Measurements from ENCODE around the gene SPACA5B. TPM values are rescaled to one million over a fixed set of nuclear protein-coding genes. Genes with fewer than 3 reads are reported as not detected.
"Not testable (repeated sequence)": the region's sequence is repeated elsewhere in the genome, so short reads cannot be mapped to it uniquely, and the experiment has no call there.

Gene SPACA5B
- total RNA-seq, 1 donor from 2014 or later = not detected

DNA sequence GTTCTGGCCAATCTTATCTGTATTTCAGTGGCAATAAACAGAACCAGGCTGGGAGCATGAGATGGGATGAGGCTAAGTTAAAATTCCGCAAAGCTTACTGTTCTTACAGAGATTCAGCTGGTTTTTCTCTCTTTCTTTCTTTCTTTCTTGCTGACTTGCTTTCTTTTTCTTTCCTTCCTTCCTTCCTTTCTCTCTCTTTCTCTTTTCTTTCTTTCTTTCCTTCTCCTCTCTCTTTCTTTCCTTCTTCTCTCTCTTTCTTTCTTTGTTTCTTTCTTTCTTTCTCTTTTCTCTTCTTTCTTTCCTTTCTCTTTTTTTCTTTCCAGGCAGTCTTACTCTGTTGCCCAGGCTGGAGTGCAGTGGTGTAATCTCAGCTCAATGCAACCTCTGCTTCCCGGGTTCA lies 24.4 kb downstream of the SPACA5B start:
- Histone ChIP-seq H3K27ac (no peak overlapping the region), H3K27me3 (no peaks in the 10 kb centered on the region), H3K36me3 (no peaks in the 10 kb centered on the region), H3K9me3 (no peaks in the 10 kb centered on the region), H3K4me1 (no peaks in the 10 kb centered on the region), H3K4me3 (no peak overlapping the region)
- ATAC-seq (no peak), DNase-seq (no peak)
- TF ChIP-seq, protein P1, sequence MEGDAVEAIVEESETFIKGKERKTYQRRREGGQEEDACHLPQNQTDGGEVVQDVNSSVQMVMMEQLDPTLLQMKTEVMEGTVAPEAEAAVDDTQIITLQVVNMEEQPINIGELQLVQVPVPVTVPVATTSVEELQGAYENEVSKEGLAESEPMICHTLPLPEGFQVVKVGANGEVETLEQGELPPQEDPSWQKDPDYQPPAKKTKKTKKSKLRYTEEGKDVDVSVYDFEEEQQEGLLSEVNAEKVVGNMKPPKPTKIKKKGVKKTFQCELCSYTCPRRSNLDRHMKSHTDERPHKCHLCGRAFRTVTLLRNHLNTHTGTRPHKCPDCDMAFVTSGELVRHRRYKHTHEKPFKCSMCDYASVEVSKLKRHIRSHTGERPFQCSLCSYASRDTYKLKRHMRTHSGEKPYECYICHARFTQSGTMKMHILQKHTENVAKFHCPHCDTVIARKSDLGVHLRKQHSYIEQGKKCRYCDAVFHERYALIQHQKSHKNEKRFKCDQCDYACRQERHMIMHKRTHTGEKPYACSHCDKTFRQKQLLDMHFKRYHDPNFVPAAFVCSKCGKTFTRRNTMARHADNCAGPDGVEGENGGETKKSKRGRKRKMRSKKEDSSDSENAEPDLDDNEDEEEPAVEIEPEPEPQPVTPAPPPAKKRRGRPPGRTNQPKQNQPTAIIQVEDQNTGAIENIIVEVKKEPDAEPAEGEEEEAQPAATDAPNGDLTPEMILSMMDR (IDR thresholded peaks at IDR 0.05) = no peak
- intact Hi-C loops (cut with DNase I) = no loop called here

DNA sequence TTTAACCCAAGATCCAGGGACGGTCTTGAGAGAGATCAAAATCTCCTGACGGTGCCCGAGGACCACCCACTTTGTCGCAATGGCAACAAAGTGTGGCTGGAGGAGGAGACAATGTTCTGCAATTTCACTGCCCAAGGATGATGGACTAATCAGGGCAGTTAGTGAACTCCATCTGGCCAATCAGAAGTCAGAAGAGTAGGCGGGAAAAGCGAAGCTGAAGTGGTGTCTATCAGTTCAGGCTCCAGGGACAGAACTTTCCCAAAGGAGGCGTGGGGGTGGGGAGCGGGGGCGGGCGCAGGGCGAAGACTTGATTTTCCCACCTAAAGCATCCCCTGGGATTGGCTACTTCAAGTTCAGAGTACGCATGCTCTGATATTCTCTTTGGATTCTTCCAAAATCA lies 25.6 kb downstream of the SPACA5B start:
- Histone ChIP-seq H3K36me3 (no peaks in the 10 kb centered on the region), H3K4me3 (no peak overlapping the region), H3K27me3 (no peaks in the 10 kb centered on the region), H3K9me3 (no peaks in the 10 kb centered on the region), H3K4me1 (no peaks in the 10 kb centered on the region), H3K27ac (no peak overlapping the region)
- DNase-seq (no peak), ATAC-seq (no peak)
- TF ChIP-seq, protein P1 (IDR thresholded peaks at IDR 0.05) = no peak
- intact Hi-C loops (cut with DNase I) = no loop called here

DNA sequence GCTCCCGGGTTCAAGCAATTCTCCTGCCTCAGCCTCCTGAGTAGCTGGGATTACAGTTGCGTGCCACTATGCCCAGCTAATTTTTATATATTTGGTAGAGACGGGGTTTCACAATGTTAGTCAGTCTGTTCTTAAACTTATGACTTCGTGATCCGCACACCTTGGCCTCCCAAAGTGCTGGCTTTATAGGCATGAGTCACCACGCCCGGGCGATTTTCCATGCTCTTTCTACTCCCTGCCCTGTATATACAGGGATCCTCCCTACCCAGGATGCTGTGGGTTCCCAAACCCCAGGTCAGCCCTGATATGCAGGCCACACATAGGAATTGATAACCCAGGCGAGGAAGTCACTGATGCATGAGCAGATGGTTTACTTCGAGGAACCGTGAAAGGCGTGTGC lies 34.8 kb downstream of the SPACA5B start:
- H3K9me3 ChIP-seq = no peaks in the 10 kb centered on the region
- intact Hi-C loops (cut with DNase I) = no loop called here
- no peak for ATAC-seq
- H3K27me3 ChIP-seq = no peaks in the 10 kb centered on the region
- H3K36me3 ChIP-seq = no peaks in the 10 kb centered on the region
- no peak overlapping the region for H3K27ac ChIP-seq
- H3K4me3 ChIP-seq = no peak overlapping the region
- TF ChIP-seq, protein P1 (IDR thresholded peaks at IDR 0.05) = no peak
- DNase-seq = no peak
- no peaks in the 10 kb centered on the region for H3K4me1 ChIP-seq

DNA sequence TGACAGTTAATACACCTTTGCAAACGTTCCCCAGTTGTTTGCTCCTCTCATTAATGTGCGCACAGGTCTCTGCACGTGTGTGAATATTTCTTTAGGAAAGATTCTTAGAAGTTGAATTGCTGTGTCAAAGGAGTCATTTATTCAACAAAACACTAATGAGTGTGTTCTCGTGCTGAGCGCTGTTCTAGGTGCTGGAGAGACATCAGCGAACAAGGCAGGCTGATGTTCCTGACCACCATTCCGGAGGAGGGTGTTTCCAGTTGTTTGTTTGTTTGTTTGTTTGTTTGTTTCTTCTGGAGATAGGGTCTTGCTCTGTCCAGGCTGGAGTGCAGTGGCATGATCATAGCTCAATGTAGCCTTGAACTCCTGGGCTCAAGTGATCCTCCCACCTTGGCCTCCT lies 35.9 kb downstream of the SPACA5B start:
- H3K36me3 ChIP-seq; intact Hi-C loops (cut with DNase I); ATAC-seq; H3K9me3 ChIP-seq; H3K4me1 ChIP-seq; H3K27ac ChIP-seq; H3K4me3 ChIP-seq; DNase-seq; H3K27me3 ChIP-seq: not testable (repeated sequence)

DNA sequence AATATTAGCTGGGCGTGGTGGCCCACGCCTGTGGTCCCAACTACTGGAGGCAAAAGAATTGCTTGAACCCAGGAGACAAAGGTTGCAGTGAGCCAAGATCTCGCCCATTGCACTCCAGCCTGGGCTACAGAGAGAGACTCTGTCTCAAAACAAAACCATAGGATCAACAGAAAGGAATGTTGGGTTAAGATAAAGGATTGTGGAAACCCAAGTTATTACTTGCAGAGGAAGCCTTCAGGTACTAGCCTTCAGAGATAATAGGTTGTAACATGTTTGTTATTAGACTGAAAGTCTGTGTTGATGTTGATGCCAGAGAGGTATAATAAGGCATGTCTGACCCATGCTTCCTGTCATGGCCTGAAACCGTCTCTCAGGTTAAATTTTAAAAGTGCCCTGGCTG lies 49.3 kb downstream of the SPACA5B start:
- DNase-seq = no peak
- TF ChIP-seq, protein P1 (IDR thresholded peaks at IDR 0.05) = no peak
- Histone ChIP-seq H3K36me3 (no peaks in the 10 kb centered on the region), H3K4me3 (no peak overlapping the region), H3K27ac (no peak overlapping the region), H3K27me3 (no peaks in the 10 kb centered on the region), H3K9me3 (no peaks in the 10 kb centered on the region), H3K4me1 (no peaks in the 10 kb centered on the region)
- intact Hi-C loops (cut with DNase I) = no loop called here
- ATAC-seq = no peak

DNA sequence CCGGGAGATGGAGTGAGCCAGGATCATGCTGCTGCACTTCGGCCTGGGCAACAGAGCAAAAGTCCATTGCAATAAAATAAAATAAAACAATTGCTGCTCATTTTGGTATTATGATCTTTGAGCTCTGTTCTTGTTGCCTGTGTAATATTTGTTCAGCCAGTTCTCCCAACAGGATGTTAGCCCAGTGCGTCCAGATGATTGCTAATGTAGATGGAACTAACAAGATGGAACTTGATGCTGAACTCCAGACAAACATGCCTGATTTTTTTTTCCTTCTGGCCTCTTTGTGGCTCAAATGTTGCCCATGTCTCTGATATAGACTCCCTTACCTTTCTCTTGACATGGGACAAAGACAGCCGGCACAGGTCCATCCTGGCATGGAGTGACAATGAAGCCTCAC lies 50.4 kb downstream of the SPACA5B start:
- DNase-seq (no peak), ATAC-seq (no peak)
- Histone ChIP-seq H3K36me3 (no peaks in the 10 kb centered on the region), H3K9me3 (no peaks in the 10 kb centered on the region), H3K4me3 (no peak overlapping the region), H3K27ac (no peak overlapping the region), H3K27me3 (no peaks in the 10 kb centered on the region), H3K4me1 (no peaks in the 10 kb centered on the region)
- intact Hi-C loops (cut with DNase I) = no loop called here
- TF ChIP-seq, protein P1 (IDR thresholded peaks at IDR 0.05) = no peak

DNA sequence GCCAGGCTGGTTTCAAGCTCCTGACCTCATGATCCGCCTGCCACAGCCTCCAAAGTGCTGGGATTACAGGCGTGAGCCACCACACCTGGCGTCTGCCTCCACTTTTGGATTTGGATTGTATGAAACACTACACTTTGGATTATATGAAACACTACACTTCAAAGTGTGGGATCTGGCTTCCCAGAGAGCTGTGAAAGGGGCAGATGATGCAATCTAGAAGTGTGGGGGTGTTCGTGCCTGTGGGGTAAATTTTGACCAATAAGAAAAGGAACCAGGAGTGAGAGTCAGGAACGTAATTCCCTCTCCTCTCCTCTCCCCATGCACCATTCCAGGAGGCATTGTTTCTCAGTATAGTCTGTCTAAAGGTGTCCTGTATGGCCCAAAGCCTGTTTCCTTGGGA lies 51.5 kb downstream of the SPACA5B start:
- H3K9me3 ChIP-seq; DNase-seq; H3K4me1 ChIP-seq; H3K27me3 ChIP-seq; H3K4me3 ChIP-seq; ATAC-seq; H3K36me3 ChIP-seq; intact Hi-C loops (cut with DNase I); H3K27ac ChIP-seq: not testable (repeated sequence)
